ENCODE results near the gene C19orf44.

The C19orf44 gene

GRCh38 chr19:16518061-16518460 is 21.9 kb downstream of the C19orf44 start:
- in situ Hi-C loops (cut with MboI; ENCODE audit: low pct_unique_long_range_greater_than_20kb, low sequenced_read_pairs, unreplicated experiment) = no loop called here
- peak; percentile 24 for DNase-seq (ENCODE audit: low spot score)
- TF ChIP-seq, protein P1, sequence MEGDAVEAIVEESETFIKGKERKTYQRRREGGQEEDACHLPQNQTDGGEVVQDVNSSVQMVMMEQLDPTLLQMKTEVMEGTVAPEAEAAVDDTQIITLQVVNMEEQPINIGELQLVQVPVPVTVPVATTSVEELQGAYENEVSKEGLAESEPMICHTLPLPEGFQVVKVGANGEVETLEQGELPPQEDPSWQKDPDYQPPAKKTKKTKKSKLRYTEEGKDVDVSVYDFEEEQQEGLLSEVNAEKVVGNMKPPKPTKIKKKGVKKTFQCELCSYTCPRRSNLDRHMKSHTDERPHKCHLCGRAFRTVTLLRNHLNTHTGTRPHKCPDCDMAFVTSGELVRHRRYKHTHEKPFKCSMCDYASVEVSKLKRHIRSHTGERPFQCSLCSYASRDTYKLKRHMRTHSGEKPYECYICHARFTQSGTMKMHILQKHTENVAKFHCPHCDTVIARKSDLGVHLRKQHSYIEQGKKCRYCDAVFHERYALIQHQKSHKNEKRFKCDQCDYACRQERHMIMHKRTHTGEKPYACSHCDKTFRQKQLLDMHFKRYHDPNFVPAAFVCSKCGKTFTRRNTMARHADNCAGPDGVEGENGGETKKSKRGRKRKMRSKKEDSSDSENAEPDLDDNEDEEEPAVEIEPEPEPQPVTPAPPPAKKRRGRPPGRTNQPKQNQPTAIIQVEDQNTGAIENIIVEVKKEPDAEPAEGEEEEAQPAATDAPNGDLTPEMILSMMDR (IDR thresholded peaks at IDR 0.05; ENCODE audit: extremely low read depth, insufficient read depth, missing control alignments) = no peak

GRCh38 chr19:16518483-16519229 is 22.5 kb downstream of the C19orf44 start:
- TF ChIP-seq, protein P1 (IDR thresholded peaks at IDR 0.05; ENCODE audit: extremely low read depth, insufficient read depth, missing control alignments) = no peak
- DNase-seq (ENCODE audit: low spot score) = no peak
- in situ Hi-C loops (cut with MboI; ENCODE audit: low pct_unique_long_range_greater_than_20kb, low sequenced_read_pairs, unreplicated experiment) = no loop called here

DNA sequence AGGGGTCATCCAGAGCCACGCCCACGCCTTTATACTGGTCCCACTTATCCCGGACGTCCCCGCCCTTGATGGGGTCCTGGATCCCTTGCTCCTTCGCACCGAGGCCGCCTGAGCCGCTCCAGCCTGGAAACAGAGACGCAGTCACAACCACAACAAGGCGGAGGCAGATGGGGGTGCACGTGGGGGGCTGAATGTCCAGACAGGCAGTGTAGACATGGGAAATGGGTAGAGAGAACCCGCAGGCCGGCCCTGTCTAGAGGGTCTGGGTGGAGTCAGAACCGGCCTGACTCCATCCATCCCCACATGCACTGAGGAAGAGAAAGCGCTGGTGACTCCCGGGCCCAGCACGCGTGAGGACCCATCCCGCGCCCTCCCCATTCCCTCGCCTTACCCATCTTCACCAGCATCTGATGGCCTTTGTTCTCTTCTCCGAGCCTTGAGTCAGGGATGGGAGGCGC is 23.1 kb downstream of the C19orf44 start:
- TF ChIP-seq, protein P1 (IDR thresholded peaks at IDR 0.05; ENCODE audit: extremely low read depth, insufficient read depth, missing control alignments) = no peak
- DNase-seq (ENCODE audit: low spot score) = peak; percentile 32
- in situ Hi-C loops (cut with MboI; ENCODE audit: low pct_unique_long_range_greater_than_20kb, low sequenced_read_pairs, unreplicated experiment) = no loop called here

- in situ Hi-C loops (cut with MboI; ENCODE audit: low pct_unique_long_range_greater_than_20kb, low sequenced_read_pairs, unreplicated experiment) = no loop called here
- TF ChIP-seq, protein P1 (IDR thresholded peaks at IDR 0.05; ENCODE audit: extremely low read depth, insufficient read depth, missing control alignments) = no peak
- DNase-seq (ENCODE audit: low spot score) = peak; percentile 23
Observed at GRCh38 chr19:16520074-16520973, 24.1 kb downstream of the C19orf44 start.

GRCh38 chr19:16520986-16521624 is 24.9 kb downstream of the C19orf44 start:
- peak; percentile 22 for DNase-seq (ENCODE audit: low spot score)
- TF ChIP-seq, protein P1 (IDR thresholded peaks at IDR 0.05; ENCODE audit: extremely low read depth, insufficient read depth, missing control alignments) = no peak
- in situ Hi-C loops (cut with MboI; ENCODE audit: low pct_unique_long_range_greater_than_20kb, low sequenced_read_pairs, unreplicated experiment) = no loop called here

- in situ Hi-C loops (cut with MboI; ENCODE audit: low pct_unique_long_range_greater_than_20kb, low sequenced_read_pairs, unreplicated experiment) = no loop called here
- DNase-seq (ENCODE audit: low spot score) = peak; percentile 24
- TF ChIP-seq, protein P1 (IDR thresholded peaks at IDR 0.05; ENCODE audit: extremely low read depth, insufficient read depth, missing control alignments) = no peak
Observed at GRCh38 chr19:16521715-16522289, 25.6 kb downstream of the C19orf44 start.

Measured in GM13977 (cell line).